Keratinocyte (primary cell): ENCODE measurements around the gene DENND6B. TPM values are rescaled to one million over a fixed set of nuclear protein-coding genes. Genes with fewer than 3 reads are reported as not detected.

Experiments used
- DNase-seq: peaks from one replicate; pipeline ENCODE4 v3.0.0-alpha.2; 2011; ENCODE audit warnings: low read depth, missing footprints, low spot score
- FAIRE-seq: peaks from 2 replicates; lab custom pipeline; 2011; peaks lifted over from hg19 to GRCh38; lab: Jason Lieb, UNC
- H2AFZ ChIP-seq: 2 replicates; pipeline ENCODE4 v1.6.0; 2012; ENCODE audit warnings: low read length, control low read depth, inconsistent platforms; ENCODE audit not compliant: control insufficient read depth
- H3K27ac ChIP-seq: 2 replicates; pipeline ENCODE4 v1.5.1; 2011; ENCODE audit warnings: low read length; ENCODE audit not compliant: control insufficient read depth, insufficient read depth
- H3K27me3 ChIP-seq: 3 replicates; pipeline ENCODE4 v1.6.0; 2011; ENCODE audit warnings: low read length; ENCODE audit not compliant: control insufficient read depth, insufficient read depth; ENCODE audit errors: extremely low read depth
- H3K36me3 ChIP-seq, 2 experiments: 2 replicates in 1 of 2; 3 replicates in 1 of 2; pipeline ENCODE4 v1.5.1; 2011; ENCODE audit warnings: low read length in 2 of 2, mild to moderate bottlenecking in 1 of 2; ENCODE audit not compliant: control insufficient read depth in 2 of 2, insufficient read depth in 2 of 2; ENCODE audit errors: extremely low read depth in 1 of 2
- H3K4me1 ChIP-seq: 3 replicates; pipeline ENCODE4 v1.5.1; 2011; ENCODE audit warnings: low read length; ENCODE audit not compliant: control insufficient read depth, insufficient read depth; ENCODE audit errors: extremely low read depth
- H3K4me2 ChIP-seq: 3 replicates; pipeline ENCODE4 v1.6.0; 2011; ENCODE audit warnings: low read depth, low read length; ENCODE audit not compliant: control insufficient read depth, insufficient read depth; ENCODE audit errors: extremely low read depth
- H3K4me3 ChIP-seq, 3 experiments: fragments of 200-600 bp in 1 of 3; sonication (generic) in 1 of 3; 2 replicates in 2 of 3; 3 replicates in 1 of 3; pipeline ENCODE4 v1.5.1; 2011 to 2016; ENCODE audit warnings: low read length in 3 of 3, mild to moderate bottlenecking in 3 of 3, control low read depth in 2 of 3, inconsistent platforms in 1 of 3, low read depth in 1 of 3, mixed read lengths in 1 of 3, mixed run types in 1 of 3, moderate library complexity in 1 of 3; ENCODE audit not compliant: control insufficient read depth in 2 of 3, insufficient read depth in 2 of 3; ENCODE audit errors: extremely low read depth in 1 of 3
- H3K79me2 ChIP-seq: 2 replicates; pipeline ENCODE4 v1.6.0; 2012; ENCODE audit warnings: low read length; ENCODE audit not compliant: control insufficient read depth, insufficient read depth
- H3K9ac ChIP-seq: 3 replicates; pipeline ENCODE4 v1.6.0; 2011; ENCODE audit warnings: low read length; ENCODE audit not compliant: control insufficient read depth, insufficient read depth; ENCODE audit errors: extremely low read depth
- H3K9me1 ChIP-seq: 3 replicates; pipeline ENCODE4 v1.6.0; 2011; ENCODE audit warnings: low read length; ENCODE audit not compliant: control insufficient read depth, insufficient read depth; ENCODE audit errors: extremely low read depth
- H3K9me3 ChIP-seq: 2 replicates; pipeline ENCODE4 v1.5.1; 2012; ENCODE audit warnings: low read depth, low read length; ENCODE audit not compliant: control insufficient read depth
- H4K20me1 ChIP-seq: 3 replicates; pipeline ENCODE4 v1.6.0; 2011; ENCODE audit warnings: low read length; ENCODE audit not compliant: control insufficient read depth, insufficient read depth; ENCODE audit errors: extremely low read depth
- EZH2 ChIP-seq: IDR thresholded peaks from one replicate; pipeline ENCODE4 v1.6.1; 2012; ENCODE audit warnings: inconsistent platforms, mild to moderate bottlenecking, low read length, moderate library complexity
- dilution Hi-C: fragments of 300-500 bp; cut with MboI; formaldehyde crosslinking; loops from one replicate; pipeline ENCODE4 v1.7.0; 2020; ENCODE audit warnings: low sequenced_read_pairs; ENCODE audit not compliant: extremely low pct_ligation_motif_present
- polyA plus RNA-seq, 5 experiments: library from polyadenylated mRNA; depleted of rRNA in 3 of 5; stranded (reverse) in 3 of 5; stranded (forward) in 1 of 5; unstranded in 1 of 5; fragments of >200 nt; gene quantifications; 1 replicate in 1 of 5; 2 replicates in 3 of 5; 3 replicates in 1 of 5; pipeline versions ENCODE4 v1.2.1 to v1.2.3, GENCODE V29; 2011 to 2012; ENCODE audit warnings: missing spikeins in 2 of 5, low read depth in 1 of 5, low replicate concordance in 1 of 5
- TF ChIP-seq, protein P1 (sequence below), 3 experiments: IDR thresholded peaks in 1 of 3; conservative IDR thresholded peaks in 1 of 3; optimal IDR thresholded peaks in 1 of 3; 2 replicates in 2 of 3; 3 replicates in 1 of 3; pipeline versions ENCODE3 to v1.5.1; 2011; ENCODE audit warnings: low read length in 3 of 3, mild to moderate bottlenecking in 3 of 3, moderate library complexity in 2 of 3, control low read depth in 1 of 3, inconsistent platforms in 1 of 3; ENCODE audit not compliant: insufficient read depth in 2 of 3; ENCODE audit errors: extremely low read depth in 1 of 3

DENND6B gene
- polyA plus RNA-seq, 1 donor (not counting 4 experiments of a cell fraction or from before 2014, with no cell fraction given), result 0.94 TPM

DNA sequence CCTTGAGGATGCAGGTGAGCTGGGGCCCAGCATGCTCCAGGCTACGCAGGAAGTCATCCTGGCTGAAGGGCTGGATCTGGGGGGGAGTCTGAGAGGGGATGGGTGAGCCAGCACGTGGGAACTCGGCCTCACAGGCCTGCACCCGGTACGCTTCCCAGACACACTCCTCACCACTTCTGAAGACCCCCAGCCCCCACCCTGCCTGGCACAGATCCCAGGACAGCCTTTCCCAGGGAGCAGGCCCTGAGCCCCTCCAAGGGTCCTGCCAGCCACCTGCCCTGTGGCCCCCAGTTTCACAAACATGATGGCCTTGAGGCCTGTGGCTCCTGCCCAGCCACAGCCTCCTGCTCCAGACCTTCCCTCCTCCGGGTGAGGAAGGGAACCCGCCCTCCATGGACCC is 13.8 kb downstream of the DENND6B start:
- Histone ChIP-seq H3K9me1 (no peaks in the 10 kb centered on the region), H3K27ac (no peak overlapping the region), H3K27me3 (peaks cover 13% of the 10 kb centered on the region), H3K4me2 (no peak overlapping the region), H3K9ac (no peak overlapping the region), H3K4me1 (peaks cover 4% of the 10 kb centered on the region), H3K36me3 (no peaks in the 10 kb centered on the region), H3K4me3 (no peak overlapping the region), H3K9me3 (no peaks in the 10 kb centered on the region), H4K20me1 (no peaks in the 10 kb centered on the region), H2AFZ (no peak overlapping the region), H3K79me2 (no peaks in the 10 kb centered on the region)
- no peak for FAIRE-seq
- dilution Hi-C loops, result no loop called here
- no peak for DNase-seq
- no peak for TF ChIP-seq EZH2
- TF ChIP-seq, protein P1, sequence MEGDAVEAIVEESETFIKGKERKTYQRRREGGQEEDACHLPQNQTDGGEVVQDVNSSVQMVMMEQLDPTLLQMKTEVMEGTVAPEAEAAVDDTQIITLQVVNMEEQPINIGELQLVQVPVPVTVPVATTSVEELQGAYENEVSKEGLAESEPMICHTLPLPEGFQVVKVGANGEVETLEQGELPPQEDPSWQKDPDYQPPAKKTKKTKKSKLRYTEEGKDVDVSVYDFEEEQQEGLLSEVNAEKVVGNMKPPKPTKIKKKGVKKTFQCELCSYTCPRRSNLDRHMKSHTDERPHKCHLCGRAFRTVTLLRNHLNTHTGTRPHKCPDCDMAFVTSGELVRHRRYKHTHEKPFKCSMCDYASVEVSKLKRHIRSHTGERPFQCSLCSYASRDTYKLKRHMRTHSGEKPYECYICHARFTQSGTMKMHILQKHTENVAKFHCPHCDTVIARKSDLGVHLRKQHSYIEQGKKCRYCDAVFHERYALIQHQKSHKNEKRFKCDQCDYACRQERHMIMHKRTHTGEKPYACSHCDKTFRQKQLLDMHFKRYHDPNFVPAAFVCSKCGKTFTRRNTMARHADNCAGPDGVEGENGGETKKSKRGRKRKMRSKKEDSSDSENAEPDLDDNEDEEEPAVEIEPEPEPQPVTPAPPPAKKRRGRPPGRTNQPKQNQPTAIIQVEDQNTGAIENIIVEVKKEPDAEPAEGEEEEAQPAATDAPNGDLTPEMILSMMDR (optimal IDR thresholded peaks at IDR 0.05 in 1 of 3, IDR thresholded peaks at IDR 0.05 in 1 of 3, conservative IDR thresholded peaks at IDR 0.05 in 1 of 3; ENCODE audit: extremely low read depth in 1 of 3, insufficient read depth in 2 of 3, low read length in 3 of 3), result no peak

DNA sequence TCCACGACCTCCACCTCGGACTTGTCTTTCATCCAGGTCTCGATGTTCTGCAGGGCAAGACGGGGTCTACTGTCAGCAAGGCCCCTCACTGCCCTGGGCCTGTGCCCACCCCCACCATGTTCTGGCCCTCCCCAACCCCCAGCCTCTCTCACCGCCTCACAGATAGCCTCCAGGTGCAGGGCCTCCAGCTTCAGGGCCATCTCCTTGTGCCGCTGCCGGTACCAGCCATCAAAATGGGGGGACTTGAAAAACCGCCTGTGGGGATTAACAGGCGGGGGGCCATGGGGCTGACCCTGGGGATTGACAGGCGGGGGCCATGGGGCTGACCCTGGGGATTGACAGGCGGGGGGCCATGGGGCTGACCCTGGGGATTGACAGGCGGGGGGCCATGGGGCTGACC is 14.4 kb downstream of the DENND6B start:
- no peak overlapping the region for H2AFZ ChIP-seq
- no peaks in the 10 kb centered on the region for H3K9me3 ChIP-seq
- TF ChIP-seq, protein P1 (optimal IDR thresholded peaks at IDR 0.05 in 1 of 3, IDR thresholded peaks at IDR 0.05 in 1 of 3, conservative IDR thresholded peaks at IDR 0.05 in 1 of 3; ENCODE audit: extremely low read depth in 1 of 3, insufficient read depth in 2 of 3, low read length in 3 of 3), result no peak
- no peak for TF ChIP-seq EZH2
- peaks cover 13% of the 10 kb centered on the region for H3K27me3 ChIP-seq
- FAIRE-seq (no peak), DNase-seq (no peak)
- H3K9me1 ChIP-seq, result no peaks in the 10 kb centered on the region
- H3K27ac ChIP-seq, result no peak overlapping the region
- no peaks in the 10 kb centered on the region for H4K20me1 ChIP-seq
- H3K9ac ChIP-seq, result no peak overlapping the region
- H3K4me2 ChIP-seq, result no peak overlapping the region
- H3K79me2 ChIP-seq, result no peaks in the 10 kb centered on the region
- H3K4me3 ChIP-seq, result no peak overlapping the region
- dilution Hi-C loops, result no loop called here
- no peaks in the 10 kb centered on the region for H3K36me3 ChIP-seq
- peaks cover 4% of the 10 kb centered on the region for H3K4me1 ChIP-seq
